ENCODE data around the gene NFATC3. TPM values are rescaled to one million over a fixed set of nuclear protein-coding genes. Genes with fewer than 3 reads are reported as not detected.

NFATC3 gene
- total RNA-seq, 1 experiment from 2014 or later, result 33.0 TPM

DNA sequence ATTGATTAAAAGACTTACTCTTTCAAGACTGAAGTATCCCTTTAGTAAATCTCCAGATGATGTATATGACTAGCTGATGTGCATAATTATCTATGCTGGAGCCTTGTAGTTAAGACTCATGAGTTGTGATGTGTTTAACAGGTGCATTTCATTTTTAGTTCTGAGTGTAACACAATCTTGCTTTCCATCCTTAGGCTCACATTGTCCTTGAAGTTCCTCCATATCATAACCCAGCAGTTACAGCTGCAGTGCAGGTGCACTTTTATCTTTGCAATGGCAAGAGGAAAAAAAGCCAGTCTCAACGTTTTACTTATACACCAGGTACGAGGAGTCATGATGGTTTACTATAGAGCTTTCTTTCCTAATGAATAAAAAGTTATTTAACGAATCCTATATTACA, 97.9 kb downstream of the NFATC3 start:
- Mint-ChIP-seq H3K4me1 (no peaks in the 10 kb centered on the region), H3K9me3 (peaks cover 2% of the 10 kb centered on the region in 2 experiments; a peak in 2 of 5 replicates), H3K36me3 (ENCODE audit: insufficient read depth in 1 of 3, low read depth in 3 of 3) (peaks cover 39 to 67% (median 53%) of the 10 kb centered on the region in 3 experiments), H3K4me3 (no peak overlapping the region), H3K27me3 (ENCODE audit: low read depth) (no peaks in the 10 kb centered on the region), H3K27ac (no peak overlapping the region)
- no peaks in the 10 kb centered on the region for H3K27me3 ChIP-seq (ENCODE audit: insufficient read depth, low read length)
- H2AFZ ChIP-seq (ENCODE audit: low read length), result no peak overlapping the region
- H2AK5ac ChIP-seq (ENCODE audit: insufficient read length, low read length), result no peak overlapping the region
- no peak overlapping the region for H3K9ac ChIP-seq (ENCODE audit: extremely low read depth, insufficient read length, low read length)
- H3K79me2 ChIP-seq (ENCODE audit: insufficient read depth, low read length), result no peaks in the 10 kb centered on the region
- no peaks in the 10 kb centered on the region for H3K23me2 ChIP-seq (ENCODE audit: insufficient read length, low read depth, low read length, poor library complexity, severe bottlenecking)
- no peak overlapping the region for H3K18ac ChIP-seq (ENCODE audit: insufficient read length, low read depth, low read length)
- no peak overlapping the region for H3K4me2 ChIP-seq (ENCODE audit: insufficient read depth, insufficient read length, low read length)
- H3K14ac ChIP-seq (ENCODE audit: insufficient read depth, low read length), result no peak overlapping the region
- H2BK120ac ChIP-seq (ENCODE audit: low read depth, low read length, poor library complexity, severe bottlenecking), result no peak overlapping the region
- no peak overlapping the region for H3K27ac ChIP-seq (ENCODE audit: insufficient read length, low read depth, low read length)
- DNase-seq, result no peak
- no peak overlapping the region for H2BK20ac ChIP-seq (ENCODE audit: low read depth, low read length, poor library complexity, severe bottlenecking)
- H3K23ac ChIP-seq (ENCODE audit: insufficient read length, low read depth, low read length), result no peak overlapping the region
- no peak overlapping the region for H4K5ac ChIP-seq (ENCODE audit: insufficient read length, low read depth, low read length)
- no CpG with 5 or more reads among the region's 3 CpGs for WGBS (ENCODE audit: extremely low coverage, insufficient read length, low lambda C conversion rate)
- H3K79me1 ChIP-seq (ENCODE audit: insufficient read depth, low read depth, low read length, poor library complexity, severe bottlenecking), result no peaks in the 10 kb centered on the region
- no peak overlapping the region for H3T11ph ChIP-seq (ENCODE audit: low read length)
- H2BK5ac ChIP-seq (ENCODE audit: insufficient read length, low read length), result no peak overlapping the region
- TF ChIP-seq, protein P1, sequence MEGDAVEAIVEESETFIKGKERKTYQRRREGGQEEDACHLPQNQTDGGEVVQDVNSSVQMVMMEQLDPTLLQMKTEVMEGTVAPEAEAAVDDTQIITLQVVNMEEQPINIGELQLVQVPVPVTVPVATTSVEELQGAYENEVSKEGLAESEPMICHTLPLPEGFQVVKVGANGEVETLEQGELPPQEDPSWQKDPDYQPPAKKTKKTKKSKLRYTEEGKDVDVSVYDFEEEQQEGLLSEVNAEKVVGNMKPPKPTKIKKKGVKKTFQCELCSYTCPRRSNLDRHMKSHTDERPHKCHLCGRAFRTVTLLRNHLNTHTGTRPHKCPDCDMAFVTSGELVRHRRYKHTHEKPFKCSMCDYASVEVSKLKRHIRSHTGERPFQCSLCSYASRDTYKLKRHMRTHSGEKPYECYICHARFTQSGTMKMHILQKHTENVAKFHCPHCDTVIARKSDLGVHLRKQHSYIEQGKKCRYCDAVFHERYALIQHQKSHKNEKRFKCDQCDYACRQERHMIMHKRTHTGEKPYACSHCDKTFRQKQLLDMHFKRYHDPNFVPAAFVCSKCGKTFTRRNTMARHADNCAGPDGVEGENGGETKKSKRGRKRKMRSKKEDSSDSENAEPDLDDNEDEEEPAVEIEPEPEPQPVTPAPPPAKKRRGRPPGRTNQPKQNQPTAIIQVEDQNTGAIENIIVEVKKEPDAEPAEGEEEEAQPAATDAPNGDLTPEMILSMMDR (conservative IDR thresholded peaks at IDR 0.05), result no peak
- no peak overlapping the region for H3K56ac ChIP-seq (ENCODE audit: insufficient read length, low read depth, low read length)
- H3K4me1 ChIP-seq (ENCODE audit: insufficient read depth, low read length), result no peaks in the 10 kb centered on the region
- no peaks in the 10 kb centered on the region for H4K20me1 ChIP-seq (ENCODE audit: control insufficient read depth, insufficient read depth, insufficient read length)
- no peak overlapping the region for H4K8ac ChIP-seq (replicated peaks; ENCODE audit: insufficient read length, low read depth, low read length)
- H3K4ac ChIP-seq (ENCODE audit: low read depth, low read length), result no peak overlapping the region
- H2BK15ac ChIP-seq (ENCODE audit: low read depth, low read length), result no peak overlapping the region
- H4K91ac ChIP-seq (ENCODE audit: insufficient read length, low read depth, low read length), result no peak overlapping the region
- H3K9me3 ChIP-seq (ENCODE audit: control insufficient read depth, low read depth, low read length), result no peaks in the 10 kb centered on the region
- no peak overlapping the region for H2BK12ac ChIP-seq (ENCODE audit: insufficient read length, low read depth, low read length)
